Stimulated activated CD4-positive, alpha-beta T cell treated with anti-CD3 and anti-CD28 coated beads, Interleukin-4, amount 100 ng/mL, for 24 hours (primary cell): ENCODE results near the gene R3HDM2.
A peak's percentile ranks its signal among the peaks of the same experiment; 100 is the strongest.

Experiments used
- DNase-seq: peaks from one replicate; pipeline ENCODE4 v3.0.0-alpha.2; 2020

R3HDM2 gene

GRCh38 chr12:57261428-57261865, 169.4 kb downstream of the R3HDM2 start:
- no peak for DNase-seq

- DNase-seq = no peak
These were observed 170.5 kb downstream of the R3HDM2 start for GRCh38 chr12:57260366-57260765.

- no peak for DNase-seq
These were observed 171.6 kb downstream of the R3HDM2 start for GRCh38 chr12:57258977-57259970.

GRCh38 chr12:57255916-57256315, 174.9 kb downstream of the R3HDM2 start:
- DNase-seq = no peak

GRCh38 chr12:57254506-57255280, 176.2 kb downstream of the R3HDM2 start:
- no peak for DNase-seq

- no peak for DNase-seq
These were observed 179.9 kb downstream of the R3HDM2 start, which contains the start of gene STAC3 for GRCh38 chr12:57250956-57251355. TSS of gene STAC3 (minus strand) at chr12:57251187. CDS start at chr12:57249636, 1,551 bp downstream.

GRCh38 chr12:57250541-57250940, 180.3 kb downstream of the R3HDM2 start:
- no peak for DNase-seq

- DNase-seq = no peak
These were observed 181.7 kb downstream of the R3HDM2 start for GRCh38 chr12:57248934-57249742.

- no peak for DNase-seq
These were observed 183.8 kb downstream of the R3HDM2 start for GRCh38 chr12:57247041-57247440.

GRCh38 chr12:57244312-57244696, 186.5 kb downstream of the R3HDM2 start:
- no peak for DNase-seq

GRCh38 chr12:57243521-57244311, 187.1 kb downstream of the R3HDM2 start:
- DNase-seq = peak; percentile 83

- DNase-seq = peak; percentile 76
These were observed 188.0 kb downstream of the R3HDM2 start for GRCh38 chr12:57242691-57243454.

- no peak for DNase-seq
These were observed 188.5 kb downstream of the R3HDM2 start for GRCh38 chr12:57242329-57242690.

- no peak for DNase-seq
These were observed 189.2 kb downstream of the R3HDM2 start for GRCh38 chr12:57241402-57242310.

GRCh38 chr12:57240926-57241401, 189.9 kb downstream of the R3HDM2 start:
- DNase-seq = peak; percentile 19

GRCh38 chr12:57240066-57240921, 190.5 kb downstream of the R3HDM2 start:
- peak; percentile 79 for DNase-seq

- no peak for DNase-seq
These were observed 191.2 kb downstream of the R3HDM2 start for GRCh38 chr12:57239587-57240065.

- DNase-seq = peak; percentile 90
These were observed 191.8 kb downstream of the R3HDM2 start for GRCh38 chr12:57238854-57239554.
